Activated effector memory CD4-positive, alpha-beta T cell treated with Interleukin-2 at 50 U/mL for 16 hours (primary cell): Measurements from ENCODE around the gene C1orf74.
"Not testable (repeated sequence)": the region's sequence is repeated elsewhere in the genome, so short reads cannot be mapped to it uniquely, and the experiment has no call there.

Experiments used
- DNase-seq: peaks from one replicate; pipeline ENCODE4 v3.0.0-alpha.2; 2020

Gene C1orf74

DNA sequence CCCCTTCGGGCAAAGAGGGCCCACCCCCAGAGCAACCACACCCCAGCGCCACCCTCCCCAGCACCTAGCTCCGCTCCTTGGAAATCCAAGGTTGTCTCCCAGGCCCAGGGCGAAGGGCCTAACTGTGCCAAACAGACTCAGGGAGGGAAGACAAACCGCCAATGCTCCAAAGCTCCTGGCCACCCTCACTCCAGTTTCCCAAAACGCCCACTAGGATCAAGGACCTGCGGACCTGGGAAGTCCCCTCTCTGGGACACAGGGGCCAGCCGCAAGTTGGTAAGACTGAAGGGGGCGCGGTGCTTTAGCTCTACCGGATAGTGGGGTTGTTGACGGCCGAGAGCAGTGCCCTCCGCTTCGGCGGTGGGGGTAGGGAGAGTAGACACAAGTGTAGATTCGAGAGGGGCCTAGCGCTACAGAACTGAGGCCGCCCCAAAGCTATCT, 21.0 kb upstream of the C1orf74 start:
- no peak for DNase-seq

- DNase-seq: no peak
Measured at GRCh38 chr1:209803568-209803967, 19.2 kb upstream of the C1orf74 start.

DNA sequence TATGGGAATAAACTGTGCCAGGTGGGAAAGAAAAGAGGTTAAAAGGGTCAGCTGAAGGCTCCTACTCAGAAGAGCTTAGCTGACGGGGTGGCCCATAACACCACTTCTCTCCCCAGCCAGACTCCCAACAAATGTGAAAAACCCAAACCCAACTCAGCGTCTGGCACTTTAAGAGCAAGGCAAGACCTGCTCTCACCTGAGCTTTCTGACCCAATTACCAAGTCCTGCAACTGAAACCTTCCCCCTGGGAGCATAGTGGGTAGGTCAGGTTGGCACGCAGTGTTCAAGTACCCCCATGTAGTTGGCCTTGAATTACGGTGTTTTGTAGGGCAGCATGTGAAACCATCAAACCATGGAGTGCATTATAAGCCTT, 18.4 kb upstream of the C1orf74 start:
- no peak for DNase-seq

GRCh38 chr1:209802117-209802779, 17.9 kb upstream of the C1orf74 start:
- DNase-seq: no peak

GRCh38 chr1:209800984-209801834, 16.9 kb upstream of the C1orf74 start:
- DNase-seq: no peak

GRCh38 chr1:209797978-209798639, 13.8 kb upstream of the C1orf74 start:
- DNase-seq: no peak

DNA sequence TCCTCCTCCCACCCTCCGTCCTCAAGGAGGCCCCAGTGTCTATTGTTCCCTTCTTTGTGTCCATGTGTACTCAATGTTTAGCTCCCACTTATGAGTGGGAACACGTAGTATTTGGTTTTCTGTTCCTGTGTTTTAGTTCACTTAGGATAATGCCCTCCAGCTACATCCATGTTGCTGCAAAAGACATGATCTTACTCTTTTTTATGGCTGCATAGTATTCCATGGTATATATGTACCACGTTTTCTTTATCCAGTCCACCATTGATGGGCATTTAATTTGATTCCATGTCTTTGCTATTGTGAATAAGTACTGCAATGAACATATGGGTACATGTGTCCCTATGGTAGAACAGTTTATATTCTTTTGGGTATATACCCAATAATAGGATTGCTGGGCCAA, 9.4 kb upstream of the C1orf74 start:
- DNase-seq: not testable (repeated sequence)

GRCh38 chr1:209791920-209792319, 7.6 kb upstream of the C1orf74 start:
- no peak for DNase-seq

GRCh38 chr1:209790286-209791193, 6.2 kb upstream of the C1orf74 start:
- DNase-seq: no peak

DNA sequence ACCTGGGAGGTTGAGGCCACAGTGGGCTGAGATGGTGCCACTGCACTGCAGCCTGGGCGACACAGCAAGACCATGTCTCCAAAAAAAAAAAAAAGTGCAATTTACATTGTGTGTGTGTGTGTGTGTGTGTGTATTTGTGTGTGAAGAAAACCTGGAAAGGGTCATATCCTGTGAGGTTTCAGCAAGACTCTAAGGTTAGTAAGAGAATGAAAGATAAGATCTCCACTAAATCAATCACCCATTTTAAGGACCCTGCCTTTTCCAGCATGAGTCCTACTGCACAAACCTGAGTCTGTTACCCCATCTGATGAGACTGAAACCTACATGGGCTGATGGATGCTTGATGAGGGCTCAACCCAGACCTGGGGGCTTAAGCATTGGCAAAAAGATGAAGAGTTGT, 4.9 kb upstream of the C1orf74 start:
- DNase-seq: no peak

DNA sequence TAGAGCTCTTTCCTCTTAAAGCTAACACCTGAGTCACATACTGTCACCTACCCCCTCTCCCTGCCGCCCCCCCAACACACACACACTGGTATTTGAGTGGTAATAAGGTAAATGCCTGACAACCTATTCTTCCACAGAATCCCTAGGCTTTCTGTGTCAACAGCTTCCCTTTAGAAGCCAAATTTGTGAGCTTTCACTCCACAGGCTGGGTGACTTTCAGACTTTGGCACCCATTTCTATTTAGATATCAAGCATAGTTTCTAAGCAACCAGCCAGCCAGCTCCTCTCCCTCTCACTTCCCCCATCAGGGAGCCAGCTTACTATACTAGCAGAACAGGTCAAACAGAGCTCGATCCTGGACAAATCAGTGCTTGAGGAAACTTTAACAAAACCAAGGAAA, 3.2 kb upstream of the C1orf74 start:
- DNase-seq: no peak

GRCh38 chr1:209786146-209786545, 1.8 kb upstream of the C1orf74 start:
- no peak for DNase-seq

DNA sequence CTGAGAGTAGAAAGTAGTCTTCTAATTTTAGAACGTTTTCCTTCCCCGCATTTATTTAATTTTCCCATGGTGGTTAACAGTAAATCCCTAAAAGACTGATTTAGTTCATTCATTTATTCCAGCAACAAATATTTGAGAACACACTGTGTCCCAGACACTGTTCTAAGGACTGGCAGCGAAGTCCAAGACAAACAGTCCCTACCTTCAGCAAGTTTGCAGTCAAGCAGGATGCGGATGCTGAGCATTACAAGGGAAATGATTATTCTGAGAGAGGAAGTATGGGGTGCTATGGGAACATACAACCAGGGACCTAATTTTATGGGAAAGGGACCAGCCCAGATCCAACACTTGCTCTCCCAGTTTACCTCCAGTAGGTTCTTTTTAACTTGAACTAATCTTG, 1.2 kb upstream of the C1orf74 start:
- DNase-seq: no peak

GRCh38 chr1:209783386-209783785, 973 bp downstream of the C1orf74 start:
- no peak for DNase-seq

- no peak for DNase-seq
Measured at GRCh38 chr1:209780268-209780667, 4.1 kb downstream of the C1orf74 start.

DNA sequence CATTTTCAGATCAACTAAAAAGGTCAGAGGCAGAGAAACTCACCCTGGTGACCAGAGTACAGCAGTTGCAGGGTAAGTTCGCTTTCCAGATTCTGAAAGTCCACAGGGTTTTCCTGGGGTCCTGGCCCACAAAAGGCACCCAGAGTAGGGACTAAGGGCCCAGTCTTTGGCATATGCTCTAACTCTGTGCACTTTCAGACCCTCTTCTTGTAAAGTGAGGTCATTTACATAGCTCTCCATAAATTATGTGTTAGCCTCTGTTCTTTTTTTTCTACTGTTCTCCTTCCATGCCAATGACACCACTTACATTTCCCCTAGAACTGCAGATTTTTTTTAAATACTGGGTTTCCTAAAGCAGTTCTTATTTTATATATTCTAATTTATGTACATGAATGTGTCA, 6.3 kb downstream of the C1orf74 start:
- DNase-seq: no peak

DNA sequence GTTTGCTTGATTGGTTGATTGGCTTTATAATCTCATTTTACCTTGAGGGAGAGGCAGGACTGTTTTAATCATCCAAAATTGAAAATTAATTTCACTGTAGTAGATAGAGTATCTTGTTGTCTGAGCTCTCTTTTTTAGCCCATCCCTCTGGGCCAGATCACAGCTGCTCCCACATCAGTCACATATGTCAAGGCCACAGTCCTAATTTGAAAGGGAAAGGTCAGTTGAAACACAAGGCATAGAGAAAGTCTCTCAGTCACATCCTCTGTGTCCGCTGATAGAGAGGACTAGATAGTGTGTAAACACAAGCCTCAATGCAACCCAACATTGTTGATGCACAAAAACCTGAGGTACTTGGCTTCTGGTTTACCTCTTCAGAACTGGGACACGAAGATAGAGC, 6.8 kb downstream of the C1orf74 start:
- DNase-seq: no peak

GRCh38 chr1:209775678-209776077, 8.7 kb downstream of the C1orf74 start:
- DNase-seq: no peak

GRCh38 chr1:209774592-209774991, 9.8 kb downstream of the C1orf74 start:
- no peak for DNase-seq

DNA sequence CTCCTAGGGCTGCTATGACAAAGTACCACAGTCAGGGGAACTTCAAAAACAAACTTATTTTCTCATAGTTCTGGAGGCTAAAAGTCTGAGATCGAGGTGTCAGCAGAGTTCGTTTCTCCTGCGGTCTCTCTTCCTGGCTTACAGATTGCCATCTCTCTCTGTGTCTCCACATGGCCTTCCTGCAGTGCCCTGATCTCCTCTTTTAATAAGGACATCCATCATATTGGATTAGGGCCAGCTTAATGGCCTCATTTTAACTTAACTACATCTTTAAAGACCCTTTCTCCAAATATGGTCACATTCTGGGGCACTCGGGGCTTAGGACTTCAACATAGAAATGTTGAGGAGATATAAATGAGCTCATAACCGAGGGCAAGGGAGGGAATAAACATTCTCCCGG, 12.2 kb downstream of the C1orf74 start:
- DNase-seq: no peak

DNA sequence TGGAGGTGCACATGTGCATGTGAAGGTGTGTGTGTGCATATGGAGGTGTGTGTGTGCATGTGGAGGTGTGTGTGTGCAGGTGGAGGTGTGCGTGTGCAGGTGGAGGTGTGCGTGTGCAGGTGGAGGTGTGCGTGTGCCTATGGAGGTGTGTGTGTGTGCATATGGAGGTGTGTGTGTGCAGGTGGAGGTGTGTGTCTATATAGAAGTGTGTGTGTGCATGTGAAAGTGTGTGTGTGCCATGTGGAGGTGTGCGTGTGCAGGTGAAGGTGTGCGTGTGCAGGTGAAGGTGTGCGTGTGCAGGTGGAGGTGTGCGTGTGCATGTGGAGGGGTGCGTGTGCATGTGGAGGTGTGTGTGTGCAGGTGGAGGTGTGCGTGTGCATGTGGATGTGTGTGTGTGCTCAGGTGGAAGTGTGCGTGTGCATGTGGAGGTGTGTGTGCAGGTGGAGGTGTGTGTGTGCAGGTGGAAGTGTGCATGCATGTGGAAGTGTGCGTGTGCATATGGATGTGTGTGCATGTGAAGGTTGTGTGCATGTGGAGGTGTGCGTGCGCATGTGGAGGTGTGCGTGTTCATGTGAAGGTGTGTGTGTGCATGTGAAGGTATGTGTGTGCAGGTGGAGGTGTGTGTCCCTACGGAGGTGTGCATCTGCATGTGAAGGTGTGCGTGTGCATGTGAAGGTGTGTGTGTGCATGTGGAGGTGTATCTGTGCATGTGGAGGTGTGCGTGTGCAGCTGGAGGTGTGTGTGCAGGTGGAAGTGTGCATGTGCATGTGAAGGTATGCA, 13.5 kb downstream of the C1orf74 start:
- DNase-seq: no peak

GRCh38 chr1:209769971-209770370, 14.4 kb downstream of the C1orf74 start:
- no peak for DNase-seq
